Ishikawa (cell line): ENCODE data around the gene RBM19.

Experiments
- CEBPB ChIP-seq: IDR thresholded peaks from 2 replicates; pipeline ENCODE4 v1.6.1; 2012
- CREB1 ChIP-seq: IDR thresholded peaks from 2 replicates; pipeline ENCODE4 v1.6.1; 2012; ENCODE audit warnings: low read depth
- EP300 ChIP-seq: IDR thresholded peaks from 2 replicates; pipeline ENCODE4 v1.6.1; 2012; ENCODE audit warnings: borderline replicate concordance
- MAX ChIP-seq: IDR thresholded peaks from 2 replicates; pipeline ENCODE4 v1.6.1; 2012
- REST ChIP-seq: IDR thresholded peaks from 2 replicates; pipeline ENCODE4 v1.6.1; 2012; ENCODE audit warnings: low read depth, mild to moderate bottlenecking
- TAF1 ChIP-seq: IDR thresholded peaks from 2 replicates; pipeline ENCODE4 v1.6.1; 2012; ENCODE audit warnings: low read depth, mild to moderate bottlenecking
- TEAD4 ChIP-seq: IDR thresholded peaks from 2 replicates; pipeline ENCODE4 v1.6.1; 2012
- YY1 ChIP-seq: IDR thresholded peaks from 2 replicates; pipeline ENCODE4 v1.6.1; 2012; ENCODE audit warnings: low read depth

GRCh38 chr12:113776536-113776935 lies 189.6 kb downstream of the RBM19 start:
- TF ChIP-seq TEAD4 (no peak), REST (no peak), YY1 (no peak), TAF1 (no peak), EP300 (no peak), CREB1 (no peak), MAX (no peak), CEBPB (no peak)
